Kidney capillary endothelial cell (primary cell): Measurements from ENCODE around the gene MYO3B.
A peak's percentile ranks its signal among the peaks of the same experiment; 100 is the strongest.

Source experiments
- DNase-seq: peaks from one replicate; pipeline ENCODE4 v3.0.0-alpha.2; 2018; ENCODE audit warnings: low spot score

Gene MYO3B

GRCh38 chr2:170369228-170369627 lies 191.3 kb downstream of the MYO3B start:
- DNase-seq, result no peak

DNA sequence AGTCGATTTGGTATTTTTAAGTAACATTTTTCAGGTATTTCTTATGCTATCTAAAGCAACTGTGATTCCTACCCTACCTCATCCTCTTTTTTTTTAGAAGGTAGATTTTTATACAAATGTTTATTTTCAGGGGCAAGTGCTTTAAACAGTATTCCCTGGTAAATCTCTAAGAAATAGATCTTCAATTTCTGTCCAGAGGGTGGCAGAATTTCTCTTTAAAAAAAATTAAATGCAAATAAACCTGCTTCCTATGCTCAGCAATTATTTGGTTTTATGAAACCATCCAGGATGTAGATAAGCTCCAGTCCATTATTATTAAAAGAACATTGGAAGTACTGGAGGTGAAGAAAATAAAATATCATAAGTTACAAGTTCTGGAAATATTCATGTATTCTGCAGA lies 191.9 kb downstream of the MYO3B start:
- DNase-seq, result peak; percentile 11

- DNase-seq, result no peak
Observed at GRCh38 chr2:170371231-170371998, 193.5 kb downstream of the MYO3B start.

- no peak for DNase-seq
Observed at GRCh38 chr2:170375192-170375591, 197.2 kb downstream of the MYO3B start.

- no peak for DNase-seq
Observed at GRCh38 chr2:170377500-170378207, 199.7 kb downstream of the MYO3B start.

- DNase-seq, result no peak
Observed at GRCh38 chr2:170380267-170380666, 202.3 kb downstream of the MYO3B start.

GRCh38 chr2:170381678-170382077 lies 203.7 kb downstream of the MYO3B start:
- DNase-seq, result no peak

DNA sequence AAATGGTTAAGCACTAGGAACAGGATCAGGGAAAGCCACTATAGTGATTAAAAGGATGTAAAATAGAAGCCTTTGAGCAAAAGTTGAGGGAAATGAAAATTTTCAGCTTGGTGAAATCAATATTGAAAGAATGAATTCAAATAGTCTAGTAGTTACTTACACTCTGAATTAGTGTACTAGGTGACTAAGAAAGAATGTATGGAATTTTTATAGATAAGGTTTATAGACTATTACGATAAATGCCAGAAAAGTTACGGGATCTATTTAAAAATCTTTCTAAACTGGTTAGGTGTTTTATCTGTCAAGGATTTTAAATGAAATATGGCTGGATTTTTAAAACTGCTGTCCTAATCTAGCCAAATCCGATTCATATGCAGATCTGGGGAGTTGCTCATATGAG lies 208.6 kb downstream of the MYO3B start:
- no peak for DNase-seq

DNA sequence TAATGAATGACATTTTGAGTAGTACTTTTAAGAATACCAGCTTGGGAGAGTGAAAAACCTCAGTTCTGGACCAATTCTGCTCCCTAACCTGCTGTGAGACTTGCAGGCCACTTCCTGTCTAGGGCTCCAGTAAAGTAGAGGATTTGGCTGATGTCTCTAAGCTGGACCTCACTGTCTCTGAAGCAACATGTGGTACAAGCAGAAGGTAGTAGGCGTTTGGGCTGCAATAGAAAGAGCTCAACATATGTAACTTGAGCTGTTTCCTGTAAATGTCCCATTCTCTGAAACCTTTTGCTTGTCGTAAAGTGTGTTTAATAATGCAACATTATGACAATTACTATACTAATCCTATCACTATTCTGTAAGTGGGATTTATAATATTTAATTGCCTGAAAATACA lies 213.1 kb downstream of the MYO3B start:
- no peak for DNase-seq

- no peak for DNase-seq
Observed at GRCh38 chr2:170391697-170392096, 213.8 kb downstream of the MYO3B start.

- no peak for DNase-seq
Observed at GRCh38 chr2:170393861-170394498, 216.0 kb downstream of the MYO3B start.

DNA sequence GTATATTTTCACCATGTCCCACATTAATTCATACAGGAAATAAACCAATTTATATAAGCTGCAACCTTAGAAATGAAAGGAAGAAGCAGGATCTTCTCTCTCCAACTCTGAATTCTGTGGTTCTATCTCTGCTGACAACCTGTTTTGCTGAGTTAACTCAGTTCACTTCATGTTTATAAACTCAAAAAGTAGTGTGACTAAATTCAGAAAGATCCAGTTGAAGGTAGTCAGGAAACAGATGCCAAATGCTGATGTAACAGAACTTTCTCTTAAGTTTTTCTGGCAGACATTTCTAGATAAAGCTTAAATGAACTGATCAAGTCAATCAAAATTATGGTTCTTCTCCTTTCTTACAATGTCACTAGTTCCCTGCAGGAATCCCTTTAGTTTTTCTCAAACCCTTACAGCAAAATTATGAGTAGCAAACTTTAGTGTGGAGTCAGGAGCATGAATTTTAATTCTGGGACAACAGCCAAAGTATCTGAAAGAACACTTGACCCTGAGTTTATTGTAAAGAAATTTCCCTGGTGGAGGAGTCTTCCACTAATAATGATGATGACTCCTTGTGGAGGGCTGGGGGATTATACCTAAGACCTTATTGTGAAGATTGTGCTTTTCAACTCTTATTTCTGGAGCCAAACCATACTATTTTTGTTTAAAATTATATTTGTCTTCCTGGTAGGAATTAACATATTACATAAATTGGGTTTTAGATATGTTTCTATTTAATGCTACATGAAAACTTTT lies 216.9 kb downstream of the MYO3B start:
- DNase-seq, result no peak

GRCh38 chr2:170396799-170397459 lies 219.0 kb downstream of the MYO3B start:
- DNase-seq, result peak; percentile 19

GRCh38 chr2:170401187-170401586 lies 223.2 kb downstream of the MYO3B start:
- no peak for DNase-seq

DNA sequence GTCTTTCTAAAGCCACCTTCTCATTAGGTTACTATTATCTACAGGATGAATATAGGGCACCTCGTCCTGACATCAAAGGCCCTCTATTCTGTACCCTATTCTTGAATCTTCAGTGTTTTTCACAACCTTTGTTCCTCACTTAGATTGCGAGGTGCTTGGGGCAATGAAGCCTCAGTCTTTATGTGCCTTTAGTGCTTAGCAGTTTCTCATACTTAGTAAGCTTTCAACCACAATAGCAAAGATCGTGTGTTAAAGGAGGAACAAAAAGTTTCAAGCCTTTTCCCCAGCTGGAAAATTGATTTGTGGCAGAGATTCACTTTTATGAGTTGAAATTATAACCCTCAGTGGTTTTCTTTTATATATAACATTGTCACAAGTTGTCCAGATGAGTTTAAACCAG lies 226.9 kb downstream of the MYO3B start:
- no peak for DNase-seq

DNA sequence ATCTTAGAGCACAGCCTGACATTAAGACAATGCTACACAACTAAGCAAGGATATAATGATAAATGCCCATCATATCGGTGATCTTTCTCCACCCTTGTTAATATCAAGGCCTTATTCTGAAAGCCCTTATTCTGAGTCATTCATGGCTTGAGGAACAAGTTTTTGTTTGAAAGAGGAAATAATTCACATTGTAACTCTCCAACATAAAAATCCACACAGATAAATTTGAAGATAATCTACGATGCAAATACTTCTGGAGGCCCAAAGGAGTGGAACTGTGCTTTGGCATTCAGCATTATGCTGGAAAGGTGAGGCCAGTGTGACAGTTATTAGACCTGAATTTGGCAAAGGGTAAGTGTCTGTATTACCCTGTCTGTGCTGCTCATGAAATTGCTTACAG lies 227.4 kb downstream of the MYO3B start:
- no peak for DNase-seq

- DNase-seq, result no peak
Observed at GRCh38 chr2:170408461-170409163, 230.7 kb downstream of the MYO3B start.

GRCh38 chr2:170409164-170409535 lies 231.2 kb downstream of the MYO3B start:
- peak; percentile 62 for DNase-seq

- DNase-seq, result no peak
Observed at GRCh38 chr2:170411660-170412059, 233.7 kb downstream of the MYO3B start.

DNA sequence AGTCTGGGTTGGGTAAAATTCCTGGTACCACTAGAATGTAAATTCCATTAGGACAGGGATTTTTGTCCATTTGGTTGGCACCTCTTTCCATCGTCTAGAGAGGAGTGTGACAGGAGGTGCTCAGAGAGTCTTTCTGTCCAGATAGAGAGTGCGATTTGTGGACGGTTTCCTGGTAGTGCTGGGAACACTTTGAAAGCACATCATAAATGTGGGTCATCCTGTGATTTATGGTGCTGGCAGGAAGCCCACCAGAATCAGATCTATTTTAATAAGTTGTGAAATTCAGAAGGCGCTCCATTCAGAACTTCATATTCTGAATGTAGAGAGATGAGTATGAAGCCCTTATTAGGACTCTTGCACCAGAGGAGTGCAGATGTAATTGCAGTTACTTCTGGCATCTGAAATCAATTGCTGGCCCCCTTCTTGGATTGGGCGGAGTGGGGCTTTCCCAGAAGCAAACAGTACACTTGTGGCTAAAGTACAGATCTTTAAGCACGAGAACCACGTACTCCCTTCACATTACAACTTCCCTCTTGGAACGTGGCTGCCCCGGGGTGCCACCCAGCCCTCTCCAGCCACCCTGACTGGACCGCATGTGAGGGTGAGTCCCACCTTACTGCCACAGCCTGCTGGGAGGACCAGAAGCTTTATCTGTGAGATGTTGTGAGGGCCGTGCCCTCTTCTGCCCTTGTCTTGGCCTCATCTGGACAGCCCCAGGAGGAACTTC lies 243.2 kb downstream of the MYO3B start:
- DNase-seq, result no peak

GRCh38 chr2:170423919-170424318 lies 246.0 kb downstream of the MYO3B start:
- DNase-seq, result no peak
